CD4-positive, alpha-beta T cell treated with Interleukin-12 subunit alpha and Interleukin-12 subunit beta, for 1 hour (primary cell): ENCODE measurements around the gene IGFBP3.

Experiments
- DNase-seq: peaks from one replicate; pipeline ENCODE4 v3.0.0-alpha.2; 2020

Gene IGFBP3

DNA sequence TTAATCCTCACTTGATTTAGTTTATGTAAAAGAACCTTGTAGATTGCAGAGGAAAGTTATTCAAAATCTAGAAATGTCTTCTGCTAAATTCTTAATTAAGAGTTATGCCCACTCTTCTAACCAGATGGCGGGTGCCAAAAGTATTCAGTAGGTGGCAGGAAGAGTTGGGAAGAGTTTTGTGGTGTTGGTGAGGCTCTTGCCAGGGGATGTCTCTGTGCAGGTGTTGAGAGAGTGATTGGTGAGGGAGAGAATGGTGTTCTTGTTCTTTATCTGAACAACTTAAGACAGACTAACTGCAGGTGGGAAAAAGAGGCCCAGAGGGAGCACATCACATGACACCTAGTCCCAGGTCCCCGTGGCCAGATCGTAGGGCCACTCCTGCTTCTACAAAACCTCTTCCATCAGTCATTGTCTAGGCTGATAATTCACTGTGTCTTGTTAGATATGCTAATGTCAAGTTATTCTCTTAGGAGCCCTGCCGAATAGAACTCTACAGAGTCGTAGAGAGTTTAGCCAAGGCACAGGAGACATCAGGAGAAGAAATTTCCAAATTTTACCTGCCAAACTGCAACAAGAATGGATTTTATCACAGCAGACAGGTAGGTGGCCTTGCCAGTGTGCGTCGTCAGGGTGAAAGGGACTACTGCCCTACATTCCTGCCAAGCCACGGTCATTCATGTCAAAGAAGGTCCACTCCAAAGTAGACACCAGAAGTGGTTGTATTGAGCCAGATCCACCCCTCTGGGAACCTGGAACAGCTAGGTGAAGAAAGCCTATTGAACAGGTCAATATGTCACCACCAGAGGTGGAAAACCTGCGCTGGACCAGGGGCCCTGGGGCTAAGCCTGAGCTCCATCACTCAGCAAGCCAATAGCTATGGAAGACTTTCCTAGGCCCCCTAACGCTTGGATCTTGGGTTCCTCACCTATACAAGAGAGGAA lies 29.3 kb downstream of the IGFBP3 start:
- DNase-seq = no peak

DNA sequence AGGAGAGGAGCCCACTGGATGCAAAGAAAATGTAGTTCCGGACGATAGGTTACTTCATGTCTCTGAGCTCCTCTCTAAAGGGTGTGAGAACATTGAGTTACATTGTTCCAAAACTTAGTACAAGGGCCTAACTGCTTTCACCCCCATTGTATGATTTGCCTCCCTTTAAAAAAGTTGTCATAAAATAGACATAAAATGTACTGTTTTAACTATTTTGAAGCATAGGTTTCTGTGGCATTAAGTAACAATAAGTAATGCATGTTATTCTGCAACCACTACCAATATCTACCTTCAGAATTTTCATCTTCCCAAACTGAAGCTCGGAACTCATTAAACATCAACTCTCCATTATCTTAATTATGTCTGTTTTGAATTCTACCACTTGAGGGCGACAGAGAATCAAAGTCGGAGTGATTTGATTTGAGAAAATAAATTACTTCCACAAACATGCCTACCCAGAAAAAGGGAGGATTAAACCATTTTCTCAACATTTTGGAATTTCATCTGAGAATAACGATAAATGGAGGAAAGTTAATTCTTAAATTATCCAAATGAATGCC lies 30.1 kb downstream of the IGFBP3 start:
- DNase-seq = peak; percentile 20

DNA sequence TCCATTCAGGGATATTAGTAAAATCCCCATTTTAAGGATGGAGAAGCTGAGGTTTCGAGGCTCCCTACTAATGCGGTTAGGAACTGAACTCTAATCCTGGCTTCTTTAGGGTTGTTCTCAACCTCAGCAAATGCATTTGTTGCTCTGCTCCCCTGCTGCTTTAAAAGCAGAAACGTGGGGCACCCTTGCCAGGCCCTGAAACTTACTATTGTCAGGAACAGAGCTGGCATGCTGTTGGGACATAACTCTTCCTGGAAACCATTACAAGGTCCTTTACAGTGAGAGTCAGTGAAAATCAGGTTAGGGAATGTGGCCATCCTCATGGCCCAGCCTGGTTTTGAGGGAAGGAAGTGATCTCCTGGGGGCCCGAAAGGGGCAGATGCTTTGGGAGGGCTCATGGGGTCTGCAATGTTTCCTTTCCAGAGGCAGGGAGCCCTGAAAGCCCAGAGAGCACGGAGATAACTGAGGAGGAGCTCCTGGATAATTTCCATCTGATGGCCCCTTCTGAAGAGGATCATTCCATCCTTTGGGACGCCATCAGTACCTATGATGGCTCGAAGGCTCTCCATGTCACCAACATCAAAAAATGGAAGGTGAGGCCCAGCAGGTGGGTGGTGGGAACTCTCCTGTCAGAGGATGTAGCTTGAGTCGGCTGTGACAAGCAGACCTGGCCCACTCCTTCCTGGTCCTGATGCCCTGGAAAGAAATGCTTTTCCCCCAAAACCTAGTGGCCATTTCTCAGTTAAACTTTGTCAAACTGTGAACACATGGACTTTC lies 30.8 kb downstream of the IGFBP3 start:
- DNase-seq = no peak

DNA sequence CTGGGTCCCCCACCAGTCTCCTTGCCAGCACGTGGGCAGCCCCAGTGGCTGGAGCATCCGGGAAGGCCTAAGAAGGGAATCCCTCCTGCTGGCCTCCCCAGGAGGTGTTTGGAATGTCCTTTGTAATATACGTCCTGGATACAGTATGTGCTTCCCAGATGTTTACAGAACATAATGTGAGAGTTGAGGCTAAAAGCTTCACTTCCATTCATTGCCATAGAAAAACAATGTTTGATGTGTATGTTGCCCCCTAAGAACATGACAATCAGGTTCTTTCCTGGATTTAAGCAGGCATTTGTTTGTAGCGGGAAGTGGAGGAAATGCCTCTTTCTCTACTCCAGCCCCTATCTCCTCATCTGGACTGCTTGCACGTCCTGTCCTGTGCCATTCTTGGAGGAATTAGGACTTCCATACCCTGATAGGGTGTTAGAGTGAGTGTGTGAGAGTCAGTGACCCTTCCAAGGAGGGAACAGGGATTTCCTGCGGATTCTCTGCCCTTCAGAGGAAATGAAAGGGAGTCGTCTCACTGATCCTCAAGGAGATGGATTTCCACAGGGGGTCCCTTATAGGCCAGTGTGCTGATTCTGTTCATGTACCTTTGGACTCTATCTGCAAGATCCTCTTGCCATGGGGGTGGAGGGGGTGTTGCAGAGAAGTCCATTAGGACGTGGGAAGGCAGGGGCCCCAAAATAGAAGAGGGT lies 31.6 kb downstream of the IGFBP3 start:
- no peak for DNase-seq

DNA sequence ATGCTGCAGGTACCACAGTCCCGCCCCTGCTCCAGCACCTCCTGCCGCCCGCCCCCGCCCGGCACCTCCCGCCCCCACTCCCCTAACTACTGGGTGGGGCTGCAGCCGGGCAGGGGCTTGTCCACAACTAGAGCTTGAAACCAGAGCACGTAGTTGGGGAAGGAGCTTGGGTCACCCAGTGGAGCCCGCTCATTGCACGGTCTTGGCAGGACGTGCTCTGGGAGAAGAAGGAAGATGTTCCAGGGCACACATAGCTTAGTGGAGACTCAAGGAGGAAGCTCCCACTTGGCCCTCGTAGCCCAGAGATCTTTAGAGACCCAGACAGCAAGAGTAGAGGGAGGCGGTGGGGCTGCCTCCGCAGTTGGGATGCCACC lies 32.1 kb downstream of the IGFBP3 start:
- DNase-seq = no peak

DNA sequence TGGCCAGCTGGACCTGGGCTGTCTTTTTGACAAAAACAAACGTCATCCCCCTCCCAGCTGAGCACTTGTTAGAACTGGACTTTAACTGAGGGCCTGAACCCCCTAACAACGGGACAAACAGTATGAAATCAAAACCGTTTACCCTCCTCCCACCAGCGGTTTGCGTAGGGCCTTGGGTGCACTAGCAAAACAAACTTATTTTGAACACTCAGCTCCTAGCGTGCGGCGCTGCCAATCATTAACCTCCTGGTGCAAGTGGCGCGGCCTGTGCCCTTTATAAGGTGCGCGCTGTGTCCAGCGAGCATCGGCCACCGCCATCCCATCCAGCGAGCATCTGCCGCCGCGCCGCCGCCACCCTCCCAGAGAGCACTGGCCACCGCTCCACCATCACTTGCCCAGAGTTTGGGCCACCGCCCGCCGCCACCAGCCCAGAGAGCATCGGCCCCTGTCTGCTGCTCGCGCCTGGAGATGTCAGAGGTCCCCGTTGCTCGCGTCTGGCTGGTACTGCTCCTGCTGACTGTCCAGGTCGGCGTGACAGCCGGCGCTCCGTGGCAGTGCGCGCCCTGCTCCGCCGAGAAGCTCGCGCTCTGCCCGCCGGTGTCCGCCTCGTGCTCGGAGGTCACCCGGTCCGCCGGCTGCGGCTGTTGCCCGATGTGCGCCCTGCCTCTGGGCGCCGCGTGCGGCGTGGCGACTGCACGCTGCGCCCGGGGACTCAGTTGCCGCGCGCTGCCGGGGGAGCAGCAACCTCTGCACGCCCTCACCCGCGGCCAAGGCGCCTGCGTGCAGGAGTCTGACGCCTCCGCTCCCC lies 32.7 kb downstream of the IGFBP3 start, which contains the start of gene IGFBP1:
Gene IGFBP1 (plus strand): TSS at position 304 of the 808 bp plus-strand sequence. CDS start 165 bp downstream, at position 469.
- DNase-seq = no peak

DNA sequence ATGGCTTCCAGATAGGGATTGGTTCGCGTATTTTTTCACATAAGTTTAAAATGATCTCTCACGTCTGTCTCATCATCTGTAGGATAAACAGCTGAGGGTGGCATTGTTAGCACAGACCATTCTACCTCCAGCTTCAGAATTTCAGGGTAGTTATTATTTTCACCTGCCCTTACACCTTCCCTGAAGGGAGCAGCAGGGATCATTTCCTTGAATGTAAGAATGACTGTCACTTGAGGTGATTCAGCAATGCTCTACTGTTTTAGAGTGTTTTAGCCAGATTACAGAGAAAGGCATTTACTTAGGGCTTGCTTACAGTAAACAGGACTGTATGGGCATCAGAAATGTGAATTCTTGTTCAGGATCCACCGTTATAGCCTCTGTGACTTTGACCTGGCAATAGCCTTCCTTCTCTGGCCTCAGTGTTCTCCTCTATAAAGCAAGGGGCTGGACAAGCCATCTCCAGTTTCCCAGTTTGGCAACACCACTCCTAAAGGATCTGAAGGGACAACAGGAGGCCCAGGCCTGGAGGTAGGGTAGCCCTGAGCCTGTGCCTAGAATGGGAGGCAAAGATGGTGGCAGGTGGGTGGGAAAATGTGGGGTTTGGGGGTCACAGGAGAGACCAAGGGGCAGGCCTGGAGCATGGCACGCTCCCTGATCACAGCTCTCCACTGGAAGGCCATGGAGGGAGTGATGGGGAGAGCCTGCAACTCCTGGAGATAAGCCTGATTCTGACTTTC lies 34.0 kb downstream of the IGFBP3 start:
- no peak for DNase-seq

DNA sequence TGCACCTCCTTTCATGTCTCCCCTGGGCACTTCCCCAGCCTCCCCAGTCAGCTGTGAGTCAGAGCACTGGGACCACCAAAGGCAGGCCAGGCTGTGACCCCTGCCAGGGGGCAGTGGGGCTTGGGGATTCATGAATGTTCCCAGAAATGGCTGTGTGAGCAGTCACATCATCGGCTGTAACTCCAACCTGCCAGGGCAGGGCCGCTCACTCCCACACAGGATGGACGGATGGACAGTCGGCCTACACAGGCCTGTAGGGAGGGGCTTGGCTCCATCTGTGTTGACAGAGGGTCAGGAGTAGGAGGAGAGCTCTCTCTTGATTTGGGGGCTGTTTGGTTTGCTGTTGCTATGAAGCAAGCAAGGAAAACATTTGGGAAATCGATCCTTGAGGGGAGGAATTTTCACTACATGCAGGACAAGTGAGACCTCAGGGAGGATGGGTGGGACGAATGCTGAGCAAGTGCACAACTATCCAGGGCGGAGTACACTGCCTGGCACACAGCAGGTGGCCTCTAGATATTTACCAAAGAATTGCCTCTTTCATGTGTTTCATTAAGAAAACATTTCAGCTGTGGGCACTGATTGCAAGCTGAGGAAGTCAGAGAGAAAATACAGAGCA lies 35.7 kb downstream of the IGFBP3 start:
- no peak for DNase-seq

DNA sequence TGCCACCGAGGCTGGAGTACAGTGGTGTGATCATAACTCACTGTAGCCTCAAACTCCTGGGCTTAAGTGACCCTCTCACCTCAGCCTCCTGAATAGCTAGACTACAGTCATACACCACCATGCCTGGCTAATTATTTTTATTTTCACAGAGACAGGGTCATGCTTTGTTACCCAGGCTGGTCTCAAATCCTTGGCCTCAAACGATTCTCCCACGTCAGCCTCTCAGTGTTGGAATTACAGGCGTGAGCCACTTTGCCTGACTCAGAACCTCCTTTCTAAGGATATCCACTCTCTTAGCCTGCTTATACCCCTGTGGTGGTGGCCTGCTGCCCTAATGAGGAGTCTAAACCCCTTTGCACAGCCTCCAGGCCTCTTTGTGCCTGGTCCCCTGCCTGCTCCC lies 36.9 kb downstream of the IGFBP3 start:
- no peak for DNase-seq

DNA sequence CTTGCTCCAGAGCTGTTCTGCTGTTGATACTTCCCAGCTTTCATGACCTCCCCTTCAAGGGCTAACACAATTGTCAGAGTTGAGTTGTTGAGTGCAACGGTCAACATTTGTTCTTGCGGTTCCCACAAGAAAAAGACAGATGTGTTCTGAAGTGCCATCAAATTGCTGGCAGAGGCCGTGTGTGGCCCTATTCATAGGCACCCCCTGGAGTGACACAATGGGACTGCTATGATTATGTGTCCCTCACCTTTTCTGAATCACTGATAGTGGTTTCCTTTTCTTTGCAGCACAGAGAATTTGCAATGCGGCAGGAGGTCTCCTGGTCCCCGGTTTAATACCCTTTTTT lies 38.6 kb downstream of the IGFBP3 start:
- no peak for DNase-seq

DNA sequence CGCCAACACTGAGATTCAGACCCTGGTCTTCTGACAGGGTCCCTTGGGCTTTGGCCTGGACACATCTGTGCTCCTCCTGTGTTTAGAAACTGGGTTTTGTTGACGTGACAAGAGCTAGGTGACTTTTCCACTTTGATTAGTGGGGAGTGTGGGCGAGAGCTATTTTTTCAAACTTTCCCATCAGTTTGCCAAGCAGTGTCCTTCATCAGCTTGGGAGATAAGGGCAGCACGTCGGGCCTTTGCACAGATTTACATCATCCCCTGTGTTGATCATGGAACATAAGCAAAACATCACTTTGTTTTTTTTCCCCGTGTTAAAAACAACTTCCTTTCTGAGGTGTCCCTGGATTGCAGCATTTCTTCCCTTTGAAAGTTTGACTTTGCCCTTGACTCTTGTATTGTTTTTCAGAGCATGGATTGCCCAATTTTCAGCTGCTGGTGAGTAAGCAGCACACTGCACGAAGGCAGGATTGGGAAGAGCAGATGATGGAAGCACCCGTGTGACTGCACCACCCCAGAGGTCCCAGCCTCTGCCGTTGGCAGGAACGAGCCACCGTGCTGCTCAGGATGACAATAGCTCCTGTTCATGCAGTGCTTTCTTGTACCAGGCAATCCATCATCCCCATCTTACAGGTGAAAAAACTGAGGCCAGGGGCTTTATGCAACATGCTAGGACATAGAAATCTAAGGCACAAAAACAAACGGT lies 39.2 kb downstream of the IGFBP3 start:
- DNase-seq = no peak

DNA sequence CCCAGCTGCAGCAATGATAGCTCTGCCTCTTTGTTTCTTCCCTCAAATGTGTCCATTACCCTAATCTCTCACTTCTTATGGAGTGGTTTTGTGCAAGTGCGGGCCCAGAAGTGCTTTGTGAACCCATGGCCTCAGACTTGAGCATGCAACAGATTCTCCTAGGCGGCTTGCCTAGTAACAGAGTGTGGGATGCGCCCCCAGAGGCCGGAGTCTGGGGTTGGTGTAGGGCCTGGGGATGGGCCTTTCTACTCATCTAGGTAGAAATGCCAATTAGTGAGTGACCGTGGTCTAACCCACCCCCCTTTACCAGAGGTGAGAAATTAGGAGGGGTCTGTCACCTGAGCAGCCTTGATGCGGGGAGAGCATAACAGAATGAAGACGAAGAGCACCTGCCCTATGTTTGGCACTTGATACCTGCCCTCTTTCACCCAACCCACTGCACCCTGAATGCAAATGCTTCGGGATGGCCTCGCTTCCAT lies 39.8 kb downstream of the IGFBP3 start:
- no peak for DNase-seq

DNA sequence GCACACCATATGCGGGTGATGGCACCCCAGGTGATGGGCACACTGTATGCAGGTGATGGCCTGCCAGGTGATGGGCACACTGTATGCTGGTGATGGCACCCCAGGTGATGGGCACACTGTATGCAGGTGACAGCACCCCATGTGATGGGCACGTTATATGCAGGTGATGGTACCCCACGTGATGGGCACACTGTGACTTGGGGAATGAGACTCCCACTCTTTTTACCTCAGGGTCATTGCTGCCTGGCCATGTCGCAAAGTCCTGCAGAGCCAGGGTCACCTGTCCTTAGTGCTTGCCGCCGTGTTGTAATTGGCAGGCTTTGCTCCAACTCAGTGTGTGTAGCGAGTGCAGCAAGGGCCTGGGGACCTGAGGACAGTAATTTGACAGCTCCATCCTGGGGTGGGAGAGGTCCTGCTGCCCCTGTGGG lies 40.6 kb downstream of the IGFBP3 start:
- no peak for DNase-seq

DNA sequence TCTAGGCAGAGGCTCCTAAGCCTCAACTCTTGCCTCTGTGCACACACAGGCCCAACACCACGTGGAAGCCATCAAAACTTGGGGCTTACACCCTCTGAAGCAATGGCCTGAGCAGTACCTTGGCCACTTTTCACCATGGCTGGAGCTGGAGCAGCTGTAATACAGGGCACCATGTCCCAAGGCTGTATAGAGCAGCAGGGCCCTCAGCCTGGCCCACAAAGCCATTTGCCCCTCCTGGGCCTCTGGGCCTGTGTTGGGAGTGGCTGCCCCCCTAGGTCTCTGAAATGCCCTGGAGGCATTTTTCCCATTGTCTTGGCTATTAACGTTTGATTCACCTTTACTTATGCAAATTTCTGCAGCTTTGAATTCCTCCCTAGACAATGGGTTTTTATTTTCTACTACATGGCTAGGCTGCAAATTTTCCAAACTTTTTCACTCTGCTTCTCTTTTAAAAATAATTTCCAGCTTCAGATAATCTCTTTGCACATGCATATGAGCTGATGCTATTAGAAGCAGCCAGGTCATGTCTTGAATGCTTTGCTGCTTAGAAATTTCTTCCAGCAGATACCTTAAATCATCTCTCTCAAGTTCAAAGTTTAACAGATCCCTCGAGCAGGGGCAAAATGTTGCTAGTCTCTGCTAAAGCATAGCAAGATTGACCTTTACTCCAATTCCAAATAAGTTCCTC lies 42.5 kb downstream of the IGFBP3 start:
- no peak for DNase-seq

DNA sequence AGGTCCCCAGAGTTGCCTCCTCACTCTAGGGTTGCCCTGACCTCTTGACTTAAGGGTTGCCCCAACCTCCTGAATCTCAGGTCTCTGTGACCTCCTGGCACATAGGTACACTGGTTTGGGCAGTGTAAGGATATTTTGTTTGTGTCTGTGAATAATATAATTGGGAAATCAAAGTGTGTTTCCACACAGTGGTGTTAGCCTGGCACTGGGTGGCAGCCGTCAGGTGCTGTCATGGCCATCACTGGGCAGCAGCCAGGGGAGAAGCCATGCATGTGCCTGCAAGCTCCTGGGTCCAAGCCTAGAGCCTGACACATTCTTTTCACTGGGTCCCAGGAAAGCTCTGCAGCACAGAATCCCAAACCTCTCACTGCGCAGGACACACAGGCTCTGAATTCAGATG lies 44.6 kb downstream of the IGFBP3 start:
- DNase-seq = no peak

DNA sequence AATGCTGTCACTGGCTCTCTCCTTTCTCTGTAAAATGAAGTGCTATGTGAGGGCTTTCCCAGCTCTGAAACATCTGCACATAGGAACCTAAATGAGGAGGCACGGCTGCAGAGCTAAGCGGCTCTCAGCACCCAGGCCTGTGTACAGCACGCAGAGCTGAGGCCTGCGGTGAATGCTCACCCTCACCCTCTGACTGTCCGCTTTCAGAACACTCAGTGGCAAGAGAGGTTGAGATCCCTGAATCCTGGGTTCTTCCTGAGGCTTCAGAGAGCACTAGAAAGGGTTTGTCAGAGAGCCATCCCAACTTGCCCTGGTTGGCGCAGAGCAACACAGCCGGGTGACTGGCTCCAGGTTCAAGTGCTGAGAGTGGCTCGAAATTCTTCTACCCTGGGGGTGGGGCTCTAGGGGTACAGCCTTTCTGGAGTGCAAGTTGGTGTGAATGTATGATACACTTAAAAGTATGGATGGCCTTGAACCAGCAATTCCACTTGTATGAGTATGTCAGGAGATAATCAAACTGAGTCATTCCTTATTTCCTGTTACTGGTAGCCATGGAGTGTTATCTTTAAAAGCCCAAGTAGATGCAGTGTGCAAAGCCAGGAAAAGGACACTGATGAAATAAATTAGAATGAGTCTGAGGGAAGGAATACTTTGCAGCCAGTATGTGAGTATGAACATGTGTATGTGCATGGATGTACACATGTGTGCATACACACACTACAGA lies 46.5 kb downstream of the IGFBP3 start:
- no peak for DNase-seq

DNA sequence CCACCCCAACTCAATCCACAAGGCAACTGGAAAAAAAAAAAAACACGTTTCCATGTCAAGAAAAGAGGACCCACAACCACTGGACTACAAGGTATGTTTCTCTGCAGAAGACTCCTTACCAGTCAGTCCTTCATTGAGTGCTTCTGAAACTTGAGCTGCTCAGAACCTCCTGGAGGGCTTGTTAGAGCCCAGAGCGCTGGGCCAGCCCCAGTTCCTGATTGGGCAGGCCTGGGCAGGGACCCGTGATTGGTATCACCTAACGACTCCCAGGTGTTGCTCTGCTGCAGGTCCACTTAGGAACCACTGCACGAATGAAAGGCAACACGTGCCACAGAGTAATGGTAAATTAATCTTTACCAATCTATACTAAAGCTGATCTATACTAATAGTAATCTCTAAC lies 47.7 kb downstream of the IGFBP3 start:
- no peak for DNase-seq

DNA sequence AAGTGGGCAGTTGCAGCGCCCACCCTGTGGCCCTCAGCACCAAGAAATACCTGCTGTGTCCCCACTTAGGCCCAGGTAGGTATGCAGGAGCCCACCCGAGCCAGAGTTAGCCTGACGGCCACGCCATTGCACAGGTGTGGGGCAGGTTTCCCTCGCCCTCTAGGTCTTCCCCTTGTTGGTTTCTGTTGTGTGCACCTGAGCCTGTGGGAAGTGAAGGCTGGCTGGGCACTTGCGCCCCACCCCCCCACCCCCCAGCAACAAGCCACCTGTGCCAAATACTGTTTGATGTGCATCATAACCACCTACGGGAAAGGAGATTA lies 48.1 kb downstream of the IGFBP3 start, which contains the start of gene CCDC201:
Gene CCDC201 (minus strand): TSS at position 48 of the 320 bp plus-strand sequence. CDS start 75 bp downstream, outside the sequence.
- DNase-seq = no peak
